ENCODE measurements around the gene UBAP2L.
"Not testable (repeated sequence)": the region's sequence is repeated elsewhere in the genome, so short reads cannot be mapped to it uniquely, and the experiment has no call there.

UBAP2L gene

DNA sequence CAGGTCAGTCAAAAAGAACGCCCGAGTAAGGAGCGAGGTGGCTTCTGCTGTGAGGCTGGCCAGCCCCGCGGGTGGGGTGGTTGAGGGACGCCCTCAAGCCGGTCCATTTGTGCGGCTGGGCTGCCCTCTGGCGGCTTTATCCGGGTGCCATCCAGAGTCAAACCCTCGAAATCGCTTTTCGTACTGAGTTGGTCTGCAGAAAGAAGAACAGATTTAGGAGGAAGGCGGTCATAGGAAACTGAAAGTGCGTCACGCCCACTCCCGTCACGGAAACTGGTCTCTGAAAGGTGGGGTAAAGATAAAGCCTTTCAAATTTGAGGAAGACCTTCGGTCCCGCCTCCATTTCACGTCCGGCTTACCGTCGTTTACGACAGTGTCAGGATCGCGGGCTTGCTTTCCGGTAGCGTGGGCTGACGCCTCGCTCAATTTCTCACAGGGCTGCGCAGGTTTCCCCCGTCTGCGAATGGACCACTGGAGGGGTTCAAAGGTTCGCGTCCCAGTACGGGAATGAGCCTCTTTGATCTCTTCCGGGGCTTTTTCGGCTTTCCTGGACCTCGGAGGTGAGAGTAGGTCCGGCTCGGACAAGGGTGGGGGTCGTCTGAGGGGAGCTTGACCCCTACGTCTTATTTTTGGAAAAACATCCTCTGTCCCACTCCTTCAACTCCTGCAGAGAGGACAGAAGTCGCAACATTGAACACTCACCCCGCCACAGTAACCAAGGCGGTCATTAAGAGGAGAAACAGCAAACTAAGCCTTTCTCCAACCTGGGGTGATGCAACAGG, 51.7 kb downstream of the UBAP2L start, which contains the start of gene HAX1:
Gene HAX1, plus strand, starts transcription at position 413 of the 782 bp plus-strand sequence. Its CDS starts 95 bp downstream, at position 508.
- Histone ChIP-seq H3K4me3 (peak within 1 kb of the TSS; percentile 76), H3K36me3 (replicated peaks) (peaks cover 42% of the 10 kb centered on the region)
- in situ Hi-C loops (cut with MboI; ENCODE audit: low sequenced_read_pairs): loop anchor here (5.0 to 25.0 kb wide), 2 partner anchors 90 to 610 kb away; partner anchors contain the start of genes ILF2 and SNAPIN

GRCh38 chr1:154272999-154273563, 52.3 kb downstream of the UBAP2L start:
- no peaks in the 10 kb centered on the region for H3K9me3 ChIP-seq
- peak overlapping the region; percentile 76 for H3K4me3 ChIP-seq
- H3K27me3 ChIP-seq (ENCODE audit: low read depth): no peaks in the 10 kb centered on the region
- H3K36me3 ChIP-seq (replicated peaks): peaks cover 45% of the 10 kb centered on the region
- in situ Hi-C loops (cut with MboI; ENCODE audit: low sequenced_read_pairs): loop anchor here (5.0 to 25.0 kb wide), 2 partner anchors 91 to 611 kb away; partner anchors contain the start of genes ILF2 and SNAPIN
- H3K4me1 ChIP-seq: peaks cover 5% of the 10 kb centered on the region
- no peak for DNase-seq (ENCODE audit: low spot score in 2 of 2)

More for the DNA sequence above, 51.7 kb downstream of the UBAP2L start, which contains the start of gene HAX1:
- no peaks in the 10 kb centered on the region for H3K27me3 ChIP-seq (ENCODE audit: low read depth)
- H3K9me3 ChIP-seq: no peaks in the 10 kb centered on the region
- peaks cover 5% of the 10 kb centered on the region for H3K4me1 ChIP-seq
- peak; percentile 95 to 96 for DNase-seq (ENCODE audit: low spot score in 2 of 2)

DNA sequence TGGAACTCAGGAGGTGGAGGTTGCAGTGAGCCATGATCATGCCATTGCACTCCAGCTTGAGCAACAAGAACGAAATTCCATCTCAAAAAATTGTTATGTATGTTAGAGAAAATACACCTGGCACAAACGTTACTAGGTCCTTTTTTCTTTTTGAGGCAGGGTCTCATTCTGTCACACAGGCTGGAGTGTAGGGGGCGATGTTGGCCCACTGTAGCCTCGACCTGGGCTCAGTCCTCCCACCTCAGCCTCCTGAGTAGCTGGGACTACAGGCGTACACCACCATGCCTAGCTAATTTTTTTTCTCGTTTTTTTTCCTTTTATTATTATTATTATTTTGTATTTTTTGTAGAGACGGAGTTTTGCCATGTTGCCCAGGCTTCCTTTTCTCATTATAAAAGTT, 56.0 kb downstream of the UBAP2L start:
- Histone ChIP-seq H3K4me1 (peaks cover 5% of the 10 kb centered on the region), H3K36me3 (replicated peaks) (peaks cover 29% of the 10 kb centered on the region), H3K27me3 (ENCODE audit: low read depth) (no peaks in the 10 kb centered on the region), H3K4me3 (no peak overlapping the region), H3K9me3 (no peaks in the 10 kb centered on the region)
- DNase-seq (ENCODE audit: low spot score in 2 of 2): peak in 1 of 2 experiments; percentile 57
- in situ Hi-C loops (cut with MboI; ENCODE audit: low sequenced_read_pairs): loop anchor here (5.0 kb wide), 1 partner anchor 56 kb away; no protein-coding TSS in a partner anchor

DNA sequence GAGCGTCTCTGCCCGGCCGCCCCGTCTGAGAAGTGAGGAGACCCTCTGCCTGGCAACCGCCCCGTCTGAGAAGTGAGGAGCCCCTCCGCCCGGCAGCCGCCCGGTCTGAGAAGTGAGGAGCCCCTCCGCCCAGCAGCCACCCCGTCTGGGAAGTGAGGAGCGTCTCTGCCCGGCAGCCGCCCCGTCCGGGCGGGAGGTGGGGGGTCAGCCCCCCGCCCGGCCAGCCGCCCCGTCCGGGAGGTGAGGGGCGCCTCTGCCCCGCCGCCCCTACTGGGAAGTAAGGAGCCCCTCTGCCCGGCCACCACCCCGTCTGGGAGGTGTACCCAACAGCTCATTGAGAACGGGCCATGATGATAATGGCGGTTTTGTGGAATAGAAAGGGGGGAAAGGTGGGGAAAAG, 66.8 kb downstream of the UBAP2L start:
- H3K36me3 ChIP-seq (replicated peaks); in situ Hi-C loops (cut with MboI; ENCODE audit: low sequenced_read_pairs); DNase-seq (ENCODE audit: low spot score in 2 of 2); H3K27me3 ChIP-seq (ENCODE audit: low read depth); H3K4me3 ChIP-seq; H3K9me3 ChIP-seq: not testable (repeated sequence)
- peaks cover 26% of the 10 kb centered on the region for H3K4me1 ChIP-seq

- Histone ChIP-seq H3K27me3 (ENCODE audit: low read depth) (no peaks in the 10 kb centered on the region), H3K4me1 (peaks cover 26% of the 10 kb centered on the region), H3K4me3 (no peak overlapping the region), H3K36me3 (replicated peaks) (no peaks in the 10 kb centered on the region), H3K9me3 (no peaks in the 10 kb centered on the region)
- DNase-seq (ENCODE audit: low spot score in 2 of 2): no peak
- in situ Hi-C loops (cut with MboI; ENCODE audit: low sequenced_read_pairs): no loop called here
Measured at GRCh38 chr1:154288661-154289060, 67.9 kb downstream of the UBAP2L start.

GRCh38 chr1:154290921-154291320, 70.2 kb downstream of the UBAP2L start:
- peaks cover 26% of the 10 kb centered on the region for H3K4me1 ChIP-seq
- H3K27me3 ChIP-seq (ENCODE audit: low read depth): no peaks in the 10 kb centered on the region
- no peaks in the 10 kb centered on the region for H3K36me3 ChIP-seq (replicated peaks)
- in situ Hi-C loops (cut with MboI; ENCODE audit: low sequenced_read_pairs): no loop called here
- DNase-seq (ENCODE audit: low spot score in 2 of 2): no peak
- H3K9me3 ChIP-seq: peaks cover 14% of the 10 kb centered on the region
- H3K4me3 ChIP-seq: no peak overlapping the region

GRCh38 chr1:154295408-154296235, 74.9 kb downstream of the UBAP2L start:
- in situ Hi-C loops (cut with MboI; ENCODE audit: low sequenced_read_pairs): no loop called here
- Histone ChIP-seq H3K36me3 (replicated peaks) (no peaks in the 10 kb centered on the region), H3K9me3 (peaks cover 20% of the 10 kb centered on the region), H3K27me3 (ENCODE audit: low read depth) (no peaks in the 10 kb centered on the region), H3K4me3 (no peak overlapping the region), H3K4me1 (peaks cover 11% of the 10 kb centered on the region)
- DNase-seq (ENCODE audit: low spot score in 2 of 2): no peak

DNA sequence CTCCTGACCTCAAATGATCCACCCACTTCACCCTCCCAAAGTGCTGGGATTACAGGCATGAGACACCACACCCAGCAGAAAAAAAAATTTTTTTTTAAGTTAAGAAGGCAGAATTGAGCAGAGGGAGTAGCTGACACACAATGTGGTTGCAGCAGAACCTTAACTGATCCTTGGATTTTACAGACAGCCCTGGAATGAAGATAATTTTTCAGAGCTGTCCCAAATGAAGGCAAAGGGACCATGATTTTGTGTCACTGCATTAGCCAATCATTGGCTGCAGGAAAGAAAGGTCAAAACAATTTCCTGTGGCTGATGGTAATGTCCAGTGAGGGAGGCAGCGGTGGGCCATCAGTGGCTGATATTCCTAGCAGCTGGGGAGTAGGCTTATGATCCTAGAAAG, 80.8 kb downstream of the UBAP2L start:
- in situ Hi-C loops (cut with MboI; ENCODE audit: low sequenced_read_pairs): no loop called here
- DNase-seq (ENCODE audit: low spot score in 2 of 2): no peak

DNA sequence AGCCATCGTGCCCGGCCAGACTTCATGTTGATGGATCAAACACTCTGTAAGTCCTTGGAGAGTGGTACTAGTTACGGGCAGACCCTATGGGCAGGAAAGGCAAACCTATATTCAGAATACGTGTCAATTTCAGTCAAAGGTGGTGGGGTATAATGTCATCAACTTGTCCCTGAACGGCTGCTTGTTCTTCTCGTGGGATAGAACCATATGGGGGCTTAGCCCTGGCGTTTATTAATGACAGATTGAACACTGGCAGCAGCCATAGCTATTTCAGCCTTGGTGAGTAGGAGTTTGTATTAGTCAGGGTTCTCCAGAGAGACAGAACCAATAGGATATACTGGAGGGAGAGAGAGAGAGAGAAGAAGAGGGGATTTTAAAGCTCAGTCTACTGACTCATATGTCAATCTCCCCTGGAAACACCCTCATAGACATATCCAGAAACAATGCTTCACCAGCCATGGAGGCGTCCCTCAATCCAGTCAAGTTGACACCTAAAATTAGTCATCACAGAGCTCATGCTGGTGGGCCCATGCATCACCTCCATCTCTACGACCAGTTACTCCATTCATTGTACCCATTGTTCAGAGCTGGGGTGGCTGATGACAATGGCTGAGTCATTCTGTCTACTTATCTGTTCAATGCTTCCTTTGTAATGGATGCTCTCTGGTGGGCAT, 84.0 kb downstream of the UBAP2L start:
- no peaks in the 10 kb centered on the region for H3K36me3 ChIP-seq (replicated peaks)
- in situ Hi-C loops (cut with MboI; ENCODE audit: low sequenced_read_pairs): no loop called here
- no peak overlapping the region for H3K4me3 ChIP-seq
- H3K27me3 ChIP-seq (ENCODE audit: low read depth): no peaks in the 10 kb centered on the region
- DNase-seq (ENCODE audit: low spot score in 2 of 2): no peak
- no peaks in the 10 kb centered on the region for H3K4me1 ChIP-seq
- 0 out of 2 replicates have a peak, but pooled peaks cover 4% of the 10 kb centered on the region for H3K9me3 ChIP-seq

More for the DNA sequence above, 80.8 kb downstream of the UBAP2L start:
- Histone ChIP-seq H3K4me1 (no peaks in the 10 kb centered on the region), H3K4me3 (no peak overlapping the region), H3K9me3 (no peaks in the 10 kb centered on the region), H3K36me3 (replicated peaks) (no peaks in the 10 kb centered on the region), H3K27me3 (ENCODE audit: low read depth) (no peaks in the 10 kb centered on the region)

DNA sequence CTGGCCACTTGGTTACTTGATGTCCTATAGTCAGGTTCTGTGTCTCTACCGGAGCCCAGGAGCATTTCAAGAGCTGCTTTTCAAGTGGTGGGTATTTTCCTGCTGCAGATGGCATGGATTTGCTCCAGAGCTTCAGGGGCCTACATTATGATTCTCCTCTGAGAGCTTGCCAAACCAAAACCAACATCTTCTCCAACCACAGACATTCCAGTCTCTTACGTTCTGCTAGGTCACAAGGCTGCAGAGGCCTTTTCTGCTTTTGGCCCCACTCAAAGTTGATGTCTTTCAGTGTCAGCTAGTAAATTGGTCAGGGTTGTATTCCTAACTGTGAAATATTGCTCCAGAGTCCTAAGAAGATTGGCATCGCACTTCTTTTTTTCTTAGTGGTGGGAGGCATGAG, 85.4 kb downstream of the UBAP2L start:
- no peaks in the 10 kb centered on the region for H3K4me1 ChIP-seq
- no peak overlapping the region for H3K4me3 ChIP-seq
- H3K27me3 ChIP-seq (ENCODE audit: low read depth): no peaks in the 10 kb centered on the region
- no peaks in the 10 kb centered on the region for H3K36me3 ChIP-seq (replicated peaks)
- H3K9me3 ChIP-seq: 0 out of 2 replicates have a peak, but pooled peaks cover 4% of the 10 kb centered on the region
- no peak for DNase-seq (ENCODE audit: low spot score in 2 of 2)
- in situ Hi-C loops (cut with MboI; ENCODE audit: low sequenced_read_pairs): no loop called here

DNA sequence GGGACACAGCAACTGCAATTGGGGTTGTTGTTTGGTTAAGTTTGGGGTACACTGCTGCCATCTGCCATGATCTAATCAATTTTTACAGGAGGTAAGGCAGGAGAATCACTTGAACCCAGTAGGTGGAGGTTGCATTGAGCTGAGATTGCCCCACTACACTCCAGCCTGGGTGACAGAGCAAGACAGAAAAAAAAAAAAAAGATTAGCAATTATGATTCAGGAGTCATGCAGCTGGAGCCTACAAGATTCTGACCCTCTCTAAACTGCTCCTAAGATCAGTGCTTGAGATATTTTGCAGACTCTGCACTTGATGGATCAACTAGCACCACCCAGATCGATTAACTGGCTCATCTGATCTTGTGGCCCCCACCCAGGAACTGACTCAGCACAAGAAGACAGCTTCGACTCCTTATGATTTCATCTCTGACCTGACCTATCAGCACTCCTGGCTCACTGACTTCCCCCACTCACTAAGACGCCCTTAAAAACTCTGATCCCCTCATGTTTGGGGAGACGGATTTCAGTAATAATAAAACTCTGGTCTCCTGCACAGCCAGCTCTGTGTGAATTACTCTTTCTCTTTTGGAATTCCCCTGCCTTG, 87.0 kb downstream of the UBAP2L start:
- H3K27me3 ChIP-seq (ENCODE audit: low read depth); H3K36me3 ChIP-seq (replicated peaks); in situ Hi-C loops (cut with MboI; ENCODE audit: low sequenced_read_pairs); H3K4me3 ChIP-seq; H3K4me1 ChIP-seq; DNase-seq (ENCODE audit: low spot score in 2 of 2); H3K9me3 ChIP-seq: not testable (repeated sequence)

DNA sequence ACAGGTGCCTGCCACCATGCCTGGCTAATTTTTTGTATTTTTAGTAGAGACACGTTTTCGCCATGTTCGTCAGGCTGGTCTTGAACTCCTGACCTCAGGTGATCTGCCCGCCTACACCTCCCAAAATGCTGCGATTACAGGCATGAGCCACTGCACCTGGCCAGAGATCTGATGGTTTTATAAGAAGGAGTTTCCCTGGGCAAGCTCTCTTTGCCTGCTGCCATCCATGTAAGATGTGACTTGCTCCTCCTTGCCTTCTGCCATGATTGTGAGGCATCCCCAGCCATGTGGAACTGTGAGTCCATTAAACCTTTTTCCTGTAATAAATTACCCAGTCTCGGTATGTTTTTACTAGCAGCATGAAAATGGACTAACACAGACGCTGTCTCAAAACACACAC, 88.4 kb downstream of the UBAP2L start:
- in situ Hi-C loops (cut with MboI; ENCODE audit: low sequenced_read_pairs): not testable (repeated sequence)

More for the DNA sequence above, 88.4 kb downstream of the UBAP2L start:
- H3K4me3 ChIP-seq; H3K4me1 ChIP-seq; H3K27me3 ChIP-seq (ENCODE audit: low read depth); H3K9me3 ChIP-seq; DNase-seq (ENCODE audit: low spot score in 2 of 2); H3K36me3 ChIP-seq (replicated peaks): not testable (repeated sequence)
